GM23338 (cell line): ENCODE results near the gene APOBEC3B. TPM values are rescaled to one million over a fixed set of nuclear protein-coding genes. Genes with fewer than 3 reads are reported as not detected.

Source experiments
- ATAC-seq: fragments of 200-7000 bp; cut with Tn5 transposase; 3 replicates; pipeline ENCODE4 v1.9.1; 2020
- DNase-seq: peaks from one replicate; pipeline ENCODE4 v3.0.0-alpha.2; 2015; ENCODE audit warnings: low spot score
- H2AFZ ChIP-seq: fragments of 200-600 bp; sonication (generic); 2 replicates; pipeline ENCODE4 v1.8.0; 2016; ENCODE audit warnings: antibody characterized with exemption, mild to moderate bottlenecking, moderate library complexity
- H3F3A ChIP-seq: fragments of 200-600 bp; sonication (generic); replicated peaks from 2 replicates; pipeline ENCODE4 v1.8.0; 2017; ENCODE audit warnings: antibody characterized with exemption, mixed run types, low read depth
- H3K27ac ChIP-seq: fragments of 200-600 bp; sonication (generic); 2 replicates; pipeline ENCODE4 v1.6.1; 2016; ENCODE audit warnings: low read depth
- H3K27me3 ChIP-seq: fragments of 200-600 bp; sonication (generic); 2 replicates; pipeline ENCODE4 v1.8.0; 2016; ENCODE audit warnings: mild to moderate bottlenecking, mixed run types, moderate library complexity; ENCODE audit not compliant: insufficient read depth
- H3K36me3 ChIP-seq: fragments of 200-600 bp; sonication (generic); 2 replicates; pipeline ENCODE4 v1.8.0; 2016; ENCODE audit warnings: mild to moderate bottlenecking; ENCODE audit not compliant: insufficient read depth
- H3K4me1 ChIP-seq: fragments of 200-600 bp; sonication (generic); 2 replicates; pipeline ENCODE4 v1.8.0; 2016; ENCODE audit warnings: mild to moderate bottlenecking, moderate library complexity; ENCODE audit not compliant: insufficient read depth
- H3K4me2 ChIP-seq: fragments of 200-600 bp; sonication (generic); 2 replicates; pipeline ENCODE4 v1.7.1; 2017; ENCODE audit warnings: mixed run types
- H3K4me3 ChIP-seq: fragments of 200-600 bp; sonication (generic); 2 replicates; pipeline ENCODE4 v1.6.1; 2016; ENCODE audit warnings: mixed run types
- H3K79me2 ChIP-seq: fragments of 200-600 bp; sonication (generic); replicated peaks from 2 replicates; pipeline ENCODE4 v1.8.0; 2017; ENCODE audit warnings: mild to moderate bottlenecking; ENCODE audit not compliant: insufficient read depth
- H3K9me2 ChIP-seq: fragments of 200-600 bp; sonication (generic); 2 replicates; pipeline ENCODE4 v1.8.0; 2017; ENCODE audit not compliant: insufficient read depth
- H4K20me1 ChIP-seq: fragments of 200-600 bp; sonication (generic); replicated peaks from 2 replicates; pipeline ENCODE4 v1.8.0; 2017; ENCODE audit warnings: mild to moderate bottlenecking; ENCODE audit not compliant: insufficient read depth
- H3K27ac Mint-ChIP-seq: 2 replicates; pipeline ENCODE4 v1.8.0; 2020; ENCODE audit warnings: inconsistent platforms, mild to moderate bottlenecking, moderate library complexity, mixed read lengths
- H3K27me3 Mint-ChIP-seq: 3 replicates; pipeline ENCODE4 v1.8.0; 2022; ENCODE audit warnings: low read depth, mild to moderate bottlenecking, moderate library complexity, mixed read lengths, inconsistent platforms; ENCODE audit not compliant: insufficient read depth, poor library complexity
- H3K36me3 Mint-ChIP-seq: 3 replicates; pipeline ENCODE4 v1.8.0; 2021; ENCODE audit warnings: low read depth, mild to moderate bottlenecking, inconsistent platforms, moderate library complexity, mixed read lengths
- H3K4me1 Mint-ChIP-seq: 3 replicates; pipeline ENCODE4 v1.8.0; 2020; ENCODE audit warnings: mild to moderate bottlenecking, inconsistent platforms, mixed read lengths
- H3K4me3 Mint-ChIP-seq: 3 replicates; pipeline ENCODE4 v1.8.0; 2021; ENCODE audit warnings: moderate library complexity, mild to moderate bottlenecking, inconsistent platforms, mixed read lengths
- H3K9me3 Mint-ChIP-seq: 3 replicates; pipeline ENCODE4 v1.8.0; 2020; ENCODE audit warnings: moderate library complexity, mild to moderate bottlenecking, inconsistent platforms, mixed read lengths
- CREB1 ChIP-seq: fragments of 250-450 bp; sonication (Bioruptor Pico); IDR thresholded peaks from 2 replicates; pipeline ENCODE4 v1.5.0; 2020; ENCODE audit warnings: low read depth, mild to moderate bottlenecking, moderate library complexity
- EZH2 ChIP-seq: fragments of 200-600 bp; sonication (generic); IDR thresholded peaks from one replicate; pipeline ENCODE4 v1.8.0; 2017; ENCODE audit warnings: antibody characterized with exemption, mild to moderate bottlenecking, low read depth; ENCODE audit not compliant: unreplicated experiment
- EZH2phosphoT487 ChIP-seq: fragments of 200-600 bp; sonication (generic); IDR thresholded peaks from one replicate; pipeline ENCODE4 v1.8.1; 2018; ENCODE audit warnings: antibody characterized with exemption; ENCODE audit not compliant: unreplicated experiment
- JUNB ChIP-seq: IDR thresholded peaks from one replicate; pipeline ENCODE4 v1.6.1; 2016; ENCODE audit warnings: antibody characterized with exemption; ENCODE audit not compliant: unreplicated experiment
- NANOG ChIP-seq: IDR thresholded peaks from 2 replicates; pipeline ENCODE4 v1.6.1; 2016; ENCODE audit warnings: antibody characterized with exemption, borderline replicate concordance
- POLR2AphosphoS5 ChIP-seq: IDR thresholded peaks from 2 replicates; pipeline ENCODE4 v1.6.1; 2016; ENCODE audit warnings: antibody characterized with exemption, low read depth
- STAT1 ChIP-seq: IDR thresholded peaks from one replicate; pipeline ENCODE4 v1.6.1; 2016; ENCODE audit warnings: antibody characterized with exemption; ENCODE audit not compliant: unreplicated experiment
- ZNF114 ChIP-seq: fragments of 250-450 bp; sonication (Bioruptor Pico); IDR thresholded peaks from 2 replicates; pipeline ENCODE4 v1.5.0; 2020; ENCODE audit warnings: mild to moderate bottlenecking, moderate library complexity
- ZNF331 ChIP-seq: fragments of 250-450 bp; sonication (Bioruptor Pico); IDR thresholded peaks from 2 replicates; pipeline ENCODE4 v1.5.0; 2020; ENCODE audit warnings: low read depth, mild to moderate bottlenecking, moderate library complexity
- polyA plus RNA-seq: library from polyadenylated mRNA; unstranded; fragments of >200 nt; fragmentation: Nextera tagmentation; extraction: Ambion mirVana; gene quantifications from 2 replicates; pipeline ENCODE4 v1.2.1, GENCODE V29; 2016
- total RNA-seq: library from RNA; depleted of rRNA; stranded (reverse); fragments of >200 nt; shearing (Covaris generic); gene quantifications from 2 replicates; pipeline ENCODE4 v1.2.3, GENCODE V29; 2014
- TF ChIP-seq, protein P1 (sequence below), 2 experiments: fragments of 200-600 bp in 1 of 2; sonication (generic) in 1 of 2; conservative IDR thresholded peaks; 2 replicates each; pipeline versions ENCODE4 v1.5.1 to v1.6.1; 2016 to 2017; ENCODE audit warnings: antibody characterized with exemption in 2 of 2, low read depth in 2 of 2, mild to moderate bottlenecking in 2 of 2, moderate library complexity in 1 of 2
- TF ChIP-seq, protein P2 (sequence below): fragments of 250-450 bp; sonication (Bioruptor Pico); IDR thresholded peaks from 2 replicates; pipeline ENCODE4 v1.5.0; 2020; ENCODE audit warnings: mild to moderate bottlenecking, moderate library complexity
- TF ChIP-seq, protein P3 (sequence below): IDR thresholded peaks from 2 replicates; pipeline ENCODE4 v1.6.1; 2016; ENCODE audit warnings: antibody characterized with exemption
- TF ChIP-seq, protein P4 (sequence below): IDR thresholded peaks from one replicate; pipeline ENCODE4 v1.6.1; 2018; ENCODE audit warnings: antibody characterized with exemption; ENCODE audit not compliant: unreplicated experiment

APOBEC3B gene
- total and polyA plus RNA-seq, 2 experiments from 2014 or later = 7.0 to 9.2 TPM

DNA sequence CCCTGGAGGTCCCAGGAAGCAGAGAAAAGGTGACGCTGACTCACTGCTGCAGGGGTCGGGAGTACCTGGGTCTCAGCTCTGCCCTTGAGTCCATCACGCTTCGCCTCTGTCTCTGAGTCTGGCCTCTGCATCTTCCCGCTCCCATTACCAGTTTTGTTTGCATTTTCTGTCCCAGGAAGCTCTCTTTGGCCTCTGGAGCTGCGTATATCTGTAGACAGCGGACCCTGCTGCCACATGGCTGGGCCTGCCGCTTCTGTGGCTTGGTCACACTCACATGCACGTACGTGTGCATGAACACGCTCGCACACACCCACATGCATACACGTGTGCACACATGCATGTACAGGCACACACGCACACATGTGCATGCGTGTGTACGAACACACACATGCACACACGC lies 45.6 kb upstream of the APOBEC3B start:
- Histone ChIP-seq H3K9me2 (no peaks in the 10 kb centered on the region), H3K27me3 (no peaks in the 10 kb centered on the region), H3K4me1 (no peaks in the 10 kb centered on the region), H4K20me1 (no peaks in the 10 kb centered on the region), H3K4me2 (no peak overlapping the region), H3K36me3 (no peaks in the 10 kb centered on the region), H2AFZ (peak overlapping the region; percentile 67; the same call in 1 of the 2 replicates), H3K27ac (no peak overlapping the region), H3F3A (no peaks in the 10 kb centered on the region), H3K4me3 (no peak overlapping the region), H3K79me2 (no peaks in the 10 kb centered on the region)
- Mint-ChIP-seq H3K4me1 (0 out of 3 replicates have a peak, but pooled peaks cover 5% of the 10 kb centered on the region), H3K4me3 (no peak overlapping the region), H3K27ac (no peak overlapping the region), H3K36me3 (no peaks in the 10 kb centered on the region), H3K27me3 (peaks cover 8% of the 10 kb centered on the region), H3K9me3 (no peaks in the 10 kb centered on the region; the same call in 2 of the 3 replicates)
- TF ChIP-seq, protein P1, sequence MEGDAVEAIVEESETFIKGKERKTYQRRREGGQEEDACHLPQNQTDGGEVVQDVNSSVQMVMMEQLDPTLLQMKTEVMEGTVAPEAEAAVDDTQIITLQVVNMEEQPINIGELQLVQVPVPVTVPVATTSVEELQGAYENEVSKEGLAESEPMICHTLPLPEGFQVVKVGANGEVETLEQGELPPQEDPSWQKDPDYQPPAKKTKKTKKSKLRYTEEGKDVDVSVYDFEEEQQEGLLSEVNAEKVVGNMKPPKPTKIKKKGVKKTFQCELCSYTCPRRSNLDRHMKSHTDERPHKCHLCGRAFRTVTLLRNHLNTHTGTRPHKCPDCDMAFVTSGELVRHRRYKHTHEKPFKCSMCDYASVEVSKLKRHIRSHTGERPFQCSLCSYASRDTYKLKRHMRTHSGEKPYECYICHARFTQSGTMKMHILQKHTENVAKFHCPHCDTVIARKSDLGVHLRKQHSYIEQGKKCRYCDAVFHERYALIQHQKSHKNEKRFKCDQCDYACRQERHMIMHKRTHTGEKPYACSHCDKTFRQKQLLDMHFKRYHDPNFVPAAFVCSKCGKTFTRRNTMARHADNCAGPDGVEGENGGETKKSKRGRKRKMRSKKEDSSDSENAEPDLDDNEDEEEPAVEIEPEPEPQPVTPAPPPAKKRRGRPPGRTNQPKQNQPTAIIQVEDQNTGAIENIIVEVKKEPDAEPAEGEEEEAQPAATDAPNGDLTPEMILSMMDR (conservative IDR thresholded peaks at IDR 0.05; ENCODE audit: low read depth in 2 of 2) = no peak
- TF ChIP-seq, protein P2, sequence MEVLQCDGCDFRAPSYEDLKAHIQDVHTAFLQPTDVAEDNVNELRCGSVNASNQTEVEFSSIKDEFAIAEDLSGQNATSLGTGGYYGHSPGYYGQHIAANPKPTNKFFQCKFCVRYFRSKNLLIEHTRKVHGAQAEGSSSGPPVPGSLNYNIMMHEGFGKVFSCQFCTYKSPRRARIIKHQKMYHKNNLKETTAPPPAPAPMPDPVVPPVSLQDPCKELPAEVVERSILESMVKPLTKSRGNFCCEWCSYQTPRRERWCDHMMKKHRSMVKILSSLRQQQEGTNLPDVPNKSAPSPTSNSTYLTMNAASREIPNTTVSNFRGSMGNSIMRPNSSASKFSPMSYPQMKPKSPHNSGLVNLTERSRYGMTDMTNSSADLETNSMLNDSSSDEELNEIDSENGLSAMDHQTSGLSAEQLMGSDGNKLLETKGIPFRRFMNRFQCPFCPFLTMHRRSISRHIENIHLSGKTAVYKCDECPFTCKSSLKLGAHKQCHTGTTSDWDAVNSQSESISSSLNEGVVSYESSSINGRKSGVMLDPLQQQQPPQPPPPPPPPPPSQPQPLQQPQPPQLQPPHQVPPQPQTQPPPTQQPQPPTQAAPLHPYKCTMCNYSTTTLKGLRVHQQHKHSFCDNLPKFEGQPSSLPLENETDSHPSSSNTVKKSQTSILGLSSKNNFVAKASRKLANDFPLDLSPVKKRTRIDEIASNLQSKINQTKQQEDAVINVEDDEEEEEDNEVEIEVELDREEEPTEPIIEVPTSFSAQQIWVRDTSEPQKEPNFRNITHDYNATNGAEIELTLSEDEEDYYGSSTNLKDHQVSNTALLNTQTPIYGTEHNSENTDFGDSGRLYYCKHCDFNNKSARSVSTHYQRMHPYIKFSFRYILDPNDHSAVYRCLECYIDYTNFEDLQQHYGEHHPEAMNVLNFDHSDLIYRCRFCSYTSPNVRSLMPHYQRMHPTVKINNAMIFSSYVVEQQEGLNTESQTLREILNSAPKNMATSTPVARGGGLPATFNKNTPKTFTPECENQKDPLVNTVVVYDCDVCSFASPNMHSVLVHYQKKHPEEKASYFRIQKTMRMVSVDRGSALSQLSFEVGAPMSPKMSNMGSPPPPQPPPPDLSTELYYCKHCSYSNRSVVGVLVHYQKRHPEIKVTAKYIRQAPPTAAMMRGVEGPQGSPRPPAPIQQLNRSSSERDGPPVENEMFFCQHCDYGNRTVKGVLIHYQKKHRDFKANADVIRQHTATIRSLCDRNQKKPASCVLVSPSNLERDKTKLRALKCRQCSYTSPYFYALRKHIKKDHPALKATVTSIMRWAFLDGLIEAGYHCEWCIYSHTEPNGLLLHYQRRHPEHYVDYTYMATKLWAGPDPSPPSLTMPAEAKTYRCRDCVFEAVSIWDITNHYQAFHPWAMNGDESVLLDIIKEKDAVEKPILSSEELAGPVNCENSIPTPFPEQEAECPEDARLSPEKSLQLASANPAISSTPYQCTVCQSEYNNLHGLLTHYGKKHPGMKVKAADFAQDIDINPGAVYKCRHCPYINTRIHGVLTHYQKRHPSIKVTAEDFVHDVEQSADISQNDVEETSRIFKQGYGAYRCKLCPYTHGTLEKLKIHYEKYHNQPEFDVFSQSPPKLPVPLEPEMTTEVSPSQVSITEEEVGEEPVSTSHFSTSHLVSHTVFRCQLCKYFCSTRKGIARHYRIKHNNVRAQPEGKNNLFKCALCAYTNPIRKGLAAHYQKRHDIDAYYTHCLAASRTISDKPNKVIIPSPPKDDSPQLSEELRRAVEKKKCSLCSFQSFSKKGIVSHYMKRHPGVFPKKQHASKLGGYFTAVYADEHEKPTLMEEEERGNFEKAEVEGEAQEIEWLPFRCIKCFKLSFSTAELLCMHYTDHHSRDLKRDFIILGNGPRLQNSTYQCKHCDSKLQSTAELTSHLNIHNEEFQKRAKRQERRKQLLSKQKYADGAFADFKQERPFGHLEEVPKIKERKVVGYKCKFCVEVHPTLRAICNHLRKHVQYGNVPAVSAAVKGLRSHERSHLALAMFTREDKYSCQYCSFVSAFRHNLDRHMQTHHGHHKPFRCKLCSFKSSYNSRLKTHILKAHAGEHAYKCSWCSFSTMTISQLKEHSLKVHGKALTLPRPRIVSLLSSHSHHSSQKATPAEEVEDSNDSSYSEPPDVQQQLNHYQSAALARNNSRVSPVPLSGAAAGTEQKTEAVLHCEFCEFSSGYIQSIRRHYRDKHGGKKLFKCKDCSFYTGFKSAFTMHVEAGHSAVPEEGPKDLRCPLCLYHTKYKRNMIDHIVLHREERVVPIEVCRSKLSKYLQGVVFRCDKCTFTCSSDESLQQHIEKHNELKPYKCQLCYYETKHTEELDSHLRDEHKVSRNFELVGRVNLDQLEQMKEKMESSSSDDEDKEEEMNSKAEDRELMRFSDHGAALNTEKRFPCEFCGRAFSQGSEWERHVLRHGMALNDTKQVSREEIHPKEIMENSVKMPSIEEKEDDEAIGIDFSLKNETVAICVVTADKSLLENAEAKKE (CRISPR knock-in tag) = no peak
- TF ChIP-seq ZNF331 (CRISPR knock-in tag) = no peak
- TF ChIP-seq NANOG = no peak
- no peak for TF ChIP-seq POLR2AphosphoS5
- TF ChIP-seq EZH2phosphoT487 = no peak
- no peak for TF ChIP-seq STAT1
- TF ChIP-seq, protein P3, sequence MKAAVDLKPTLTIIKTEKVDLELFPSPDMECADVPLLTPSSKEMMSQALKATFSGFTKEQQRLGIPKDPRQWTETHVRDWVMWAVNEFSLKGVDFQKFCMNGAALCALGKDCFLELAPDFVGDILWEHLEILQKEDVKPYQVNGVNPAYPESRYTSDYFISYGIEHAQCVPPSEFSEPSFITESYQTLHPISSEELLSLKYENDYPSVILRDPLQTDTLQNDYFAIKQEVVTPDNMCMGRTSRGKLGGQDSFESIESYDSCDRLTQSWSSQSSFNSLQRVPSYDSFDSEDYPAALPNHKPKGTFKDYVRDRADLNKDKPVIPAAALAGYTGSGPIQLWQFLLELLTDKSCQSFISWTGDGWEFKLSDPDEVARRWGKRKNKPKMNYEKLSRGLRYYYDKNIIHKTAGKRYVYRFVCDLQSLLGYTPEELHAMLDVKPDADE = no peak
- no peak for TF ChIP-seq ZNF114 (CRISPR knock-in tag)
- no peak for TF ChIP-seq JUNB
- TF ChIP-seq, protein P4, sequence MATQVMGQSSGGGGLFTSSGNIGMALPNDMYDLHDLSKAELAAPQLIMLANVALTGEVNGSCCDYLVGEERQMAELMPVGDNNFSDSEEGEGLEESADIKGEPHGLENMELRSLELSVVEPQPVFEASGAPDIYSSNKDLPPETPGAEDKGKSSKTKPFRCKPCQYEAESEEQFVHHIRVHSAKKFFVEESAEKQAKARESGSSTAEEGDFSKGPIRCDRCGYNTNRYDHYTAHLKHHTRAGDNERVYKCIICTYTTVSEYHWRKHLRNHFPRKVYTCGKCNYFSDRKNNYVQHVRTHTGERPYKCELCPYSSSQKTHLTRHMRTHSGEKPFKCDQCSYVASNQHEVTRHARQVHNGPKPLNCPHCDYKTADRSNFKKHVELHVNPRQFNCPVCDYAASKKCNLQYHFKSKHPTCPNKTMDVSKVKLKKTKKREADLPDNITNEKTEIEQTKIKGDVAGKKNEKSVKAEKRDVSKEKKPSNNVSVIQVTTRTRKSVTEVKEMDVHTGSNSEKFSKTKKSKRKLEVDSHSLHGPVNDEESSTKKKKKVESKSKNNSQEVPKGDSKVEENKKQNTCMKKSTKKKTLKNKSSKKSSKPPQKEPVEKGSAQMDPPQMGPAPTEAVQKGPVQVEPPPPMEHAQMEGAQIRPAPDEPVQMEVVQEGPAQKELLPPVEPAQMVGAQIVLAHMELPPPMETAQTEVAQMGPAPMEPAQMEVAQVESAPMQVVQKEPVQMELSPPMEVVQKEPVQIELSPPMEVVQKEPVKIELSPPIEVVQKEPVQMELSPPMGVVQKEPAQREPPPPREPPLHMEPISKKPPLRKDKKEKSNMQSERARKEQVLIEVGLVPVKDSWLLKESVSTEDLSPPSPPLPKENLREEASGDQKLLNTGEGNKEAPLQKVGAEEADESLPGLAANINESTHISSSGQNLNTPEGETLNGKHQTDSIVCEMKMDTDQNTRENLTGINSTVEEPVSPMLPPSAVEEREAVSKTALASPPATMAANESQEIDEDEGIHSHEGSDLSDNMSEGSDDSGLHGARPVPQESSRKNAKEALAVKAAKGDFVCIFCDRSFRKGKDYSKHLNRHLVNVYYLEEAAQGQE = no peak
- TF ChIP-seq EZH2 = no peak
- no peak for TF ChIP-seq CREB1 (CRISPR knock-in tag)
- ATAC-seq (no peak; the same call in 2 of the 3 replicates), DNase-seq (no peak)
